ENCODE data around the gene PDK2.

- TF ChIP-seq EZH2 (IDR thresholded peaks at IDR 0.05; ENCODE audit: insufficient read depth, poor library complexity, severe bottlenecking) (no peak), EZH2phosphoT487 (IDR thresholded peaks at IDR 0.05; ENCODE audit: insufficient read depth, low read depth) (no peak)
These were observed 481 bp downstream of the PDK2 start for GRCh38 chr17:50095626-50096037.

All from GM23248 (cell line).